ENCODE results near the gene GJA1. TPM values are rescaled to one million over a fixed set of nuclear protein-coding genes. Genes with fewer than 3 reads are reported as not detected.

GJA1 gene
- total RNA-seq, 4 donors from 2014 or later, result 170 to 484 (median 346) TPM

- peaks cover 11% of the 10 kb centered on the region for H3K4me1 ChIP-seq
- H3K4me3 ChIP-seq, result no peak overlapping the region
- no peaks in the 10 kb centered on the region for H3K9me3 ChIP-seq
- WGBS, result 92% methylated on average over 1 of the region's 1 CpG
- no peak for DNase-seq (ENCODE audit: low spot score in 2 of 2)
- no peaks in the 10 kb centered on the region for H3K27me3 ChIP-seq
- no peaks in the 10 kb centered on the region for H3K36me3 ChIP-seq
- TF ChIP-seq EP300 (IDR thresholded peaks at IDR 0.05), result no peak
- no peak for TF ChIP-seq POLR2A (IDR thresholded peaks at IDR 0.05)
- TF ChIP-seq POLR2AphosphoS5 (IDR thresholded peaks at IDR 0.05), result no peak
- TF ChIP-seq, protein P1, sequence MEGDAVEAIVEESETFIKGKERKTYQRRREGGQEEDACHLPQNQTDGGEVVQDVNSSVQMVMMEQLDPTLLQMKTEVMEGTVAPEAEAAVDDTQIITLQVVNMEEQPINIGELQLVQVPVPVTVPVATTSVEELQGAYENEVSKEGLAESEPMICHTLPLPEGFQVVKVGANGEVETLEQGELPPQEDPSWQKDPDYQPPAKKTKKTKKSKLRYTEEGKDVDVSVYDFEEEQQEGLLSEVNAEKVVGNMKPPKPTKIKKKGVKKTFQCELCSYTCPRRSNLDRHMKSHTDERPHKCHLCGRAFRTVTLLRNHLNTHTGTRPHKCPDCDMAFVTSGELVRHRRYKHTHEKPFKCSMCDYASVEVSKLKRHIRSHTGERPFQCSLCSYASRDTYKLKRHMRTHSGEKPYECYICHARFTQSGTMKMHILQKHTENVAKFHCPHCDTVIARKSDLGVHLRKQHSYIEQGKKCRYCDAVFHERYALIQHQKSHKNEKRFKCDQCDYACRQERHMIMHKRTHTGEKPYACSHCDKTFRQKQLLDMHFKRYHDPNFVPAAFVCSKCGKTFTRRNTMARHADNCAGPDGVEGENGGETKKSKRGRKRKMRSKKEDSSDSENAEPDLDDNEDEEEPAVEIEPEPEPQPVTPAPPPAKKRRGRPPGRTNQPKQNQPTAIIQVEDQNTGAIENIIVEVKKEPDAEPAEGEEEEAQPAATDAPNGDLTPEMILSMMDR (IDR thresholded peaks at IDR 0.05), result no peak
- no peak overlapping the region for H3K27ac ChIP-seq
Observed at GRCh38 chr6:121492536-121492935, 57.1 kb downstream of the GJA1 start.

DNA sequence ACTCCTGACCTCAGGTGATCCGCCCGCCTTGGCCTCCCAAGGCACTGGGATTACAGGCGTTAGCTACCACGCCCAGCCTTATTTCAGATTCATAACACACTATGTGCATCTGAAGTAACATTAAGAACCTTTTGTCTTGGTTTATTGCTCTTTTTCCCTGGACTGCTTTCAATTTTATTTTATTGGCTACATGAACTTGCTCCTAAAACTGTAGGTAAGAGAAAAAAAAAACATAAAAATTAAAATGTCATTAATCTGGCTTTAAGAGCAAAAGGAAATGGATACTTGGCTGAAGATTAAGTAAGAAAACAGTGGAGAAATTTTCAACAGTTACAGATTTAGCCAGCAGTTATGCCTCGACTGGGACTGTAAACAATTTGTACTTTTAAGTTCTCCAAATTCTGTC, 62.5 kb downstream of the GJA1 start:
- Histone ChIP-seq H3K4me1 (no peaks in the 10 kb centered on the region), H3K27me3 (no peaks in the 10 kb centered on the region), H3K27ac (no peak overlapping the region), H3K9me3 (no peaks in the 10 kb centered on the region), H3K36me3 (no peaks in the 10 kb centered on the region), H3K4me3 (no peak overlapping the region)
- 37% methylated on average over 5 of the region's 5 CpGs for WGBS
- no peak for TF ChIP-seq EP300 (IDR thresholded peaks at IDR 0.05)
- TF ChIP-seq POLR2AphosphoS5 (IDR thresholded peaks at IDR 0.05), result no peak
- TF ChIP-seq POLR2A (IDR thresholded peaks at IDR 0.05), result no peak
- TF ChIP-seq, protein P1 (IDR thresholded peaks at IDR 0.05), result no peak
- no peak for DNase-seq (ENCODE audit: low spot score in 2 of 2)

- no peak for DNase-seq (ENCODE audit: low spot score in 2 of 2)
- no peak overlapping the region for H3K4me3 ChIP-seq
- peak overlapping the region; percentile 24 for H3K27ac ChIP-seq
- H3K27me3 ChIP-seq, result no peaks in the 10 kb centered on the region
- peaks cover 2% of the 10 kb centered on the region for H3K4me1 ChIP-seq
- TF ChIP-seq EP300 (IDR thresholded peaks at IDR 0.05), result no peak
- no peak for TF ChIP-seq POLR2AphosphoS5 (IDR thresholded peaks at IDR 0.05)
- TF ChIP-seq POLR2A (IDR thresholded peaks at IDR 0.05), result no peak
- TF ChIP-seq, protein P1 (IDR thresholded peaks at IDR 0.05), result no peak
- no peaks in the 10 kb centered on the region for H3K9me3 ChIP-seq
- H3K36me3 ChIP-seq, result no peaks in the 10 kb centered on the region
- WGBS, result 75% methylated on average over 12 of the region's 12 CpGs
Observed at GRCh38 chr6:121498481-121499276, 63.2 kb downstream of the GJA1 start.

Other genes starting within 250 kb of the GJA1 start
- 10 to 100 TPM in 3 of 4 donors, 1 to 10 TPM in 1; 9.1 to 30.6 (median 14.1) TPM for gene TBC1D32, start 101.2 kb upstream of the GJA1 start, total RNA-seq